HG03432 (cell line): ENCODE data around the gene NTF3.
"Not testable (repeated sequence)": the region's sequence is repeated elsewhere in the genome, so short reads cannot be mapped to it uniquely, and the experiment has no call there.

ENCODE experiments used
- ATAC-seq: cut with Tn5 transposase; IDR thresholded peaks from one replicate; pipeline ENCODE4 v1.9.1; 2021; ENCODE audit warnings: mild to moderate bottlenecking, moderate library complexity; ENCODE audit not compliant: unreplicated experiment

NTF3 gene

GRCh38 chr12:5524769-5525436, 93.0 kb downstream of the NTF3 start:
- ATAC-seq: no peak

GRCh38 chr12:5525783-5526367, 94.0 kb downstream of the NTF3 start:
- ATAC-seq: no peak

GRCh38 chr12:5533368-5533767, 101.5 kb downstream of the NTF3 start:
- ATAC-seq: no peak

- no peak for ATAC-seq
Observed at GRCh38 chr12:5534426-5535199, 102.7 kb downstream of the NTF3 start.

GRCh38 chr12:5535541-5535940, 103.6 kb downstream of the NTF3 start:
- ATAC-seq: no peak

GRCh38 chr12:5537026-5537615, 105.2 kb downstream of the NTF3 start:
- ATAC-seq: not testable (repeated sequence)

GRCh38 chr12:5537771-5538170, 105.9 kb downstream of the NTF3 start:
- ATAC-seq: no peak
